ENCODE measurements around the gene CNPY1. TPM values are rescaled to one million over a fixed set of nuclear protein-coding genes. Genes with fewer than 3 reads are reported as not detected.

CNPY1 gene
- total and polyA plus RNA-seq, 2 of the 8 experiments (the other 6 are each of a cell fraction or from before 2014, with no cell fraction given) = not detected

GRCh38 chr7:155458111-155458877, 88.1 kb downstream of the CNPY1 start, which contains the start of gene EN2 (continued):
- TF ChIP-seq BACH1 (IDR thresholded peaks at IDR 0.05; ENCODE audit: low read length) (no peak), EGR1 (IDR thresholded peaks at IDR 0.05; ENCODE audit: borderline replicate concordance, low read depth, low read length) (0 out of 2 replicates have a peak, but pooled peaks have one; percentile 20), BCL11A (IDR thresholded peaks at IDR 0.05; ENCODE audit: low read depth in 2 of 2, low read length in 2 of 2) (no peak), SAP30 (IDR thresholded peaks at IDR 0.05; ENCODE audit: insufficient read depth, insufficient replicate concordance, low read length) (no peak)
- TF ChIP-seq, protein P1, sequence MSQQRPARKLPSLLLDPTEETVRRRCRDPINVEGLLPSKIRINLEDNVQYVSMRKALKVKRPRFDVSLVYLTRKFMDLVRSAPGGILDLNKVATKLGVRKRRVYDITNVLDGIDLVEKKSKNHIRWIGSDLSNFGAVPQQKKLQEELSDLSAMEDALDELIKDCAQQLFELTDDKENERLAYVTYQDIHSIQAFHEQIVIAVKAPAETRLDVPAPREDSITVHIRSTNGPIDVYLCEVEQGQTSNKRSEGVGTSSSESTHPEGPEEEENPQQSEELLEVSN (IDR thresholded peaks at IDR 0.05) = no peak

Data from H1 (cell line).